Lower leg skin (tissue), 4 donors: ENCODE measurements around the gene MUSK. TPM values are rescaled to one million over a fixed set of nuclear protein-coding genes. Genes with fewer than 3 reads are reported as not detected.
A peak's percentile ranks its signal among the peaks of the same experiment; 100 is the strongest.

ENCODE experiments used
- DNase-seq, 2 donors: peaks; one replicate each; pipeline ENCODE4 v3.0.0-alpha.2; 2019; ENCODE audit warnings: low spot score in 2 of 2
- H3K4me3 ChIP-seq: fragments of 200-600 bp; sonication (generic); 2 replicates; pipeline ENCODE4 v1.5.1; 2017; ENCODE audit warnings: mild to moderate bottlenecking, low read depth; ENCODE audit not compliant: poor library complexity, severe bottlenecking
- POLR2A ChIP-seq, 2 donors: fragments of 450-650 bp; IDR thresholded peaks; one replicate each; pipeline ENCODE4 v1.6.1; 2016 to 2017; ENCODE audit warnings: antibody characterized with exemption in 2 of 2, mild to moderate bottlenecking in 1 of 2, moderate library complexity in 1 of 2
- WGBS, 2 donors: methylation state at CpG; one replicate each; pipeline ENCODE4 v1.1.5; 2018; 5-methylcytosine and 5-hydroxymethylcytosine counted together
- intact Hi-C: fragments of 100-400 bp; cut with DNase I; formaldehyde crosslinking; loops from one replicate; pipeline ENCODE4 v1.15.0; 2023; ENCODE audit warnings: low total_unique reads
- total RNA-seq, 4 donors: library from RNA; depleted of rRNA; stranded (reverse); fragments of >200 nt; gene quantifications; one replicate each; pipeline ENCODE4 v1.1.0, GENCODE V29; 2016
- TF ChIP-seq, protein P1 (sequence below), 3 donors: fragments of 450-650 bp; IDR thresholded peaks; one replicate each; pipeline ENCODE4 v1.5.1; 2016; ENCODE audit warnings: antibody characterized with exemption in 3 of 3, mild to moderate bottlenecking in 3 of 3, moderate library complexity in 2 of 3

Gene MUSK
- total RNA-seq, 4 donors from 2014 or later: 0.23 to 4.7 (median 0.68) TPM

DNA sequence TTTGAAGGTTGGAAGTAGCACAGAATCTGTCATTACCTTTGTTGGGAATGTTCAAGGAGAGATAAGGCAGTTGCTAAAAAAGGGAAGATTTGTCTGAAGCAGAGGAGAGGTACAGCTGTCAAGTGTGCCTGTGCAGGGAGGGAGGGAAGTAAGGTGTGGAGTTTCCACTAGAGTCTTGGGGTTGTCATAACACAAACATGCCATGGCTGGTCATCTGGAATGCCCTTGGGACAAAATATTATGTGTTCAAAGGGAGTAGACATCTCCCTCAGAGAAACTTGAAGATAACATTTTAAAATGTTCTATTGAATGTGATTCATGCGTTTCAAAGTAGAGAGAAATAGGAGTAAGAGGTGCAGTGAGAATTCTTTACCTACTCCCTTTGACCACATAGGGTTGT is 95.0 kb downstream of the MUSK start:
- no peak for DNase-seq
- H3K4me3 ChIP-seq: no peak overlapping the region
- intact Hi-C loops: no loop called here
- TF ChIP-seq POLR2A (IDR thresholded peaks at IDR 0.05): no peak
- TF ChIP-seq, protein P1, sequence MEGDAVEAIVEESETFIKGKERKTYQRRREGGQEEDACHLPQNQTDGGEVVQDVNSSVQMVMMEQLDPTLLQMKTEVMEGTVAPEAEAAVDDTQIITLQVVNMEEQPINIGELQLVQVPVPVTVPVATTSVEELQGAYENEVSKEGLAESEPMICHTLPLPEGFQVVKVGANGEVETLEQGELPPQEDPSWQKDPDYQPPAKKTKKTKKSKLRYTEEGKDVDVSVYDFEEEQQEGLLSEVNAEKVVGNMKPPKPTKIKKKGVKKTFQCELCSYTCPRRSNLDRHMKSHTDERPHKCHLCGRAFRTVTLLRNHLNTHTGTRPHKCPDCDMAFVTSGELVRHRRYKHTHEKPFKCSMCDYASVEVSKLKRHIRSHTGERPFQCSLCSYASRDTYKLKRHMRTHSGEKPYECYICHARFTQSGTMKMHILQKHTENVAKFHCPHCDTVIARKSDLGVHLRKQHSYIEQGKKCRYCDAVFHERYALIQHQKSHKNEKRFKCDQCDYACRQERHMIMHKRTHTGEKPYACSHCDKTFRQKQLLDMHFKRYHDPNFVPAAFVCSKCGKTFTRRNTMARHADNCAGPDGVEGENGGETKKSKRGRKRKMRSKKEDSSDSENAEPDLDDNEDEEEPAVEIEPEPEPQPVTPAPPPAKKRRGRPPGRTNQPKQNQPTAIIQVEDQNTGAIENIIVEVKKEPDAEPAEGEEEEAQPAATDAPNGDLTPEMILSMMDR (IDR thresholded peaks at IDR 0.05): no peak
- 56 to 59% methylated on average over 1 of the region's 1 CpG for WGBS, 2 donors

DNA sequence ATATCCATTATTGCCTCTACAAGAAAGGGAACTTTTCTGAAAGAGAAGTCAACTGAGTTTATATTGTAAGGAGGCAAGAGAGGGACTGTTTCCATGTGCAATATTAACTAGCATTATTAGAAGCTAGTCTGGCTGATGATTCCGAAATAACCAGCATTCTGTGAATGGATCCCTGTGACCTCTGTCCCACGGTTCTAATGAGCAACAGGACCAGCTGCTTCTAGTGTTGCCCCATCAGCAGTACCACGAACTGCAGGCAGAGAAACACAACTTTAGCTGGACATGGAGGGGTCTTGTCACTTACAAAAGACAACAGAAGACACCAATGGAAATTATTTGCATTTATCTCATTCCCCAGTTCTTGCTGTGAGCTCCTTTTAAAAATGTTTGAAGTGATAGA is 95.4 kb downstream of the MUSK start:
- WGBS, 2 donors: 72 to 77% methylated on average over 3 of the region's 3 CpGs
- TF ChIP-seq POLR2A (IDR thresholded peaks at IDR 0.05): no peak
- TF ChIP-seq, protein P1 (IDR thresholded peaks at IDR 0.05): no peak
- no peak for DNase-seq
- intact Hi-C loops: no loop called here
- H3K4me3 ChIP-seq: no peak overlapping the region

DNA sequence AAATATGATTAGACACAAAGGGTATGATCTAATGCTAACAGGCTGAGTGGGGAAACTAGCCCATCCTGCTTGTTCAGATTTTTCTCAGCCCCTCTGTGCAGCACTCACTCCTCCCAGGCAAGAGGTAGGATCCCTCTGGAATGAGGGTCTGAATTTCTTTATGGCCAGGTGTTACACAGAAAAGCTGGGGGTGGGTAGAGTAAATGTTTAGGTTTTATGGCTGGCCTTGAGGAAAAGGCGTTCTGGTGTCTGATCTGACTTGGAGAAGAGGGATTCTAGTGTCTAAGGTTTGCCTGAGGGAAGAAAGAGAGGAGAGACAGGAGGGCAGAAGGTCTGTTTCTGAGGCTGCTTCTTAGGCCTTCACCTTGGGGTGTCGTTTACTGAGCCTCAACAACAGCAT is 97.3 kb downstream of the MUSK start:
- TF ChIP-seq, protein P1 (IDR thresholded peaks at IDR 0.05): no peak
- TF ChIP-seq POLR2A (IDR thresholded peaks at IDR 0.05): no peak

DNA sequence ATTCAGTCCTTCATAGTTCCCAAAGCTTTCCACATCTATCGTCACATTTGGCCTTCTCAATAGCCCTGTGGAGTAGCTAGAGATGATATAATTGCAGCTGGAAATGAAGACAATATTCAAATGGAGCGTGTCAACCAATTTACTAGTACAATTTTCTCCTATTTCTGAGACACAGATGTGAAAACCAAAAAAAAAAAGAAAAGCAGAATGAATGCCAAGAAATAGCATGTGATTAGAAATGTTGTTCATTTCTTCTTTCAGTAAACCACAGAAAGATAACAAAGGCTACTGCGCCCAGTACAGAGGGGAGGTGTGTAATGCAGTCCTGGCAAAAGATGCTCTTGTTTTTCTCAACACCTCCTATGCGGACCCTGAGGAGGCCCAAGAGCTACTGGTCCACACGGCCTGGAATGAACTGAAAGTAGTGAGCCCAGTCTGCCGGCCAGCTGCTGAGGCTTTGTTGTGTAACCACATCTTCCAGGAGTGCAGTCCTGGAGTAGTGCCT is 99.0 kb downstream of the MUSK start:
- intact Hi-C loops: no loop called here
- 65 to 72% methylated on average over 6 of the region's 6 CpGs for WGBS, 2 donors
- TF ChIP-seq, protein P1 (IDR thresholded peaks at IDR 0.05): no peak
- no peak for TF ChIP-seq POLR2A (IDR thresholded peaks at IDR 0.05)
- no peak overlapping the region for H3K4me3 ChIP-seq
- DNase-seq: peak; percentile 31 to 84

More for the DNA sequence above, 97.3 kb downstream of the MUSK start:
- intact Hi-C loops: no loop called here
- DNase-seq: no peak
- WGBS, 2 donors: 77 to 81% methylated on average over 2 of the region's 2 CpGs
- no peak overlapping the region for H3K4me3 ChIP-seq

DNA sequence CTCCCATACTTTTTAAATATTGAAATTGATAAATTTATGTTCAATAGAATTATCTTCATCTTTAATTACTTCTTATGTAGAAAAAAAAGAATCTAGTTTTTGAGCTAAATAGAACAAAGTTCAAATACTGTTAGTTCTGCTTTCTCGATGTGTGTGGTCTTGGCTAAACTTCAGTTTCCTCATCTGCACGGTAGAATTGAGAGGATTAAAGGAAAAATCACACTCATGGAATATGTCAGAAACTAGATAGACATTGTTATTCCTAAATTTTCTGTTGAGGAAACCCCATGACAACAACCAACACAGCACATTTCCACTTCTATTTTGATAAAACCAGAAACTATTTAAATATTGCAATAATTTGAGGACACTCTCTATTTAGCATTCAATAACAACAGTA is 100.3 kb downstream of the MUSK start:
- 29 to 30% methylated on average over 2 of the region's 2 CpGs for WGBS, 2 donors
- no peak overlapping the region for H3K4me3 ChIP-seq
- DNase-seq: no peak
- intact Hi-C loops: no loop called here
- TF ChIP-seq, protein P1 (IDR thresholded peaks at IDR 0.05): no peak
- no peak for TF ChIP-seq POLR2A (IDR thresholded peaks at IDR 0.05)

DNA sequence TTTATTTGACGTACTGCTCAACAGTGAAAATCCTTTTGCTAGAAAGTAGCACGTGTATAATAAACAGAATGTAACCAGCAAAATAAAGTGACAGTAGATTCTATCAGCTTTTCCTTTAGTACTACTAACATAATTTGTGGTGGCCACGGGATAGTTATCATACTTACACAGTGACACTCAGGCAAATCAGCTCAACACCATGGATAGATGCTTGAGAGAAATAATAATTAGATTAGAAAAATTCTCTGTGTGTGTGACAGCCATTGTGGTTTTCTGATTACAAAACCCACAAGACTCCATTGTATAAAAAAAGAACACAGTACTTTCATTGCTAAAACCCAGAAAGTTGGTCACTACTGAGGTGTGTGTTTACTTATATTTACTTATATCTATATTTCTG is 101.1 kb downstream of the MUSK start:
- H3K4me3 ChIP-seq: no peak overlapping the region
- TF ChIP-seq, protein P1 (IDR thresholded peaks at IDR 0.05): no peak
- no peak for TF ChIP-seq POLR2A (IDR thresholded peaks at IDR 0.05)
- WGBS, 2 donors: 64 to 73% methylated on average over 3 of the region's 3 CpGs
- no peak for DNase-seq
- intact Hi-C loops: no loop called here
